ENCODE data around the gene SOX5.
"Not testable (repeated sequence)": the region's sequence is repeated elsewhere in the genome, so short reads cannot be mapped to it uniquely, and the experiment has no call there.

Gene SOX5

GRCh38 chr12:23533265-23533664 is 416.2 kb downstream of the SOX5 start:
- Histone ChIP-seq H3K9me3 (ENCODE audit: control insufficient read depth, low read length) (no peaks in the 10 kb centered on the region), H3K27me3 (replicated peaks; ENCODE audit: control insufficient read depth, insufficient read depth, low read length, poor library complexity, severe bottlenecking) (no peaks in the 10 kb centered on the region), H3K36me3 (ENCODE audit: control insufficient read depth, insufficient read depth, low read length) (no peaks in the 10 kb centered on the region), H3K27ac (ENCODE audit: insufficient read depth, low read length, poor library complexity, severe bottlenecking) (no peak overlapping the region), H3K4me1 (ENCODE audit: control insufficient read depth, insufficient read depth, low read length, poor library complexity, severe bottlenecking) (no peaks in the 10 kb centered on the region), H3K4me3 (ENCODE audit: insufficient read depth, low read depth, low read length, poor library complexity, severe bottlenecking) (no peak overlapping the region)
- DNase-seq = no peak

- Histone ChIP-seq H3K4me1 (ENCODE audit: control insufficient read depth, insufficient read depth, low read length, poor library complexity, severe bottlenecking) (no peaks in the 10 kb centered on the region), H3K27me3 (replicated peaks; ENCODE audit: control insufficient read depth, insufficient read depth, low read length, poor library complexity, severe bottlenecking) (no peaks in the 10 kb centered on the region), H3K27ac (ENCODE audit: insufficient read depth, low read length, poor library complexity, severe bottlenecking) (no peak overlapping the region), H3K4me3 (ENCODE audit: insufficient read depth, low read depth, low read length, poor library complexity, severe bottlenecking) (no peak overlapping the region), H3K9me3 (ENCODE audit: control insufficient read depth, low read length) (no peaks in the 10 kb centered on the region), H3K36me3 (ENCODE audit: control insufficient read depth, insufficient read depth, low read length) (no peaks in the 10 kb centered on the region)
- DNase-seq = no peak
Observed at GRCh38 chr12:23528316-23528715, 421.2 kb downstream of the SOX5 start.

GRCh38 chr12:23525450-23526072 is 423.9 kb downstream of the SOX5 start:
- H3K36me3 ChIP-seq (ENCODE audit: control insufficient read depth, insufficient read depth, low read length) = no peaks in the 10 kb centered on the region
- H3K4me3 ChIP-seq (ENCODE audit: insufficient read depth, low read depth, low read length, poor library complexity, severe bottlenecking) = no peak overlapping the region
- H3K9me3 ChIP-seq (ENCODE audit: control insufficient read depth, low read length) = no peaks in the 10 kb centered on the region
- no peak for DNase-seq
- no peaks in the 10 kb centered on the region for H3K27me3 ChIP-seq (replicated peaks; ENCODE audit: control insufficient read depth, insufficient read depth, low read length, poor library complexity, severe bottlenecking)
- no peak overlapping the region for H3K27ac ChIP-seq (ENCODE audit: insufficient read depth, low read length, poor library complexity, severe bottlenecking)
- H3K4me1 ChIP-seq (ENCODE audit: control insufficient read depth, insufficient read depth, low read length, poor library complexity, severe bottlenecking) = no peaks in the 10 kb centered on the region

- Histone ChIP-seq H3K9me3 (ENCODE audit: control insufficient read depth, low read length) (no peaks in the 10 kb centered on the region), H3K36me3 (ENCODE audit: control insufficient read depth, insufficient read depth, low read length) (no peaks in the 10 kb centered on the region), H3K4me1 (ENCODE audit: control insufficient read depth, insufficient read depth, low read length, poor library complexity, severe bottlenecking) (no peaks in the 10 kb centered on the region), H3K27ac (ENCODE audit: insufficient read depth, low read length, poor library complexity, severe bottlenecking) (no peak overlapping the region), H3K27me3 (replicated peaks; ENCODE audit: control insufficient read depth, insufficient read depth, low read length, poor library complexity, severe bottlenecking) (no peaks in the 10 kb centered on the region), H3K4me3 (ENCODE audit: insufficient read depth, low read depth, low read length, poor library complexity, severe bottlenecking) (no peak overlapping the region)
- no peak for DNase-seq
Observed at GRCh38 chr12:23523339-23523738, 426.1 kb downstream of the SOX5 start.

GRCh38 chr12:23519444-23519843 is 430.0 kb downstream of the SOX5 start:
- not testable (repeated sequence) for H3K27ac ChIP-seq (ENCODE audit: insufficient read depth, low read length, poor library complexity, severe bottlenecking); DNase-seq

GRCh38 chr12:23515785-23516184 is 433.7 kb downstream of the SOX5 start:
- not testable (repeated sequence) for DNase-seq; H3K36me3 ChIP-seq (ENCODE audit: control insufficient read depth, insufficient read depth, low read length); H3K4me3 ChIP-seq (ENCODE audit: insufficient read depth, low read depth, low read length, poor library complexity, severe bottlenecking); H3K9me3 ChIP-seq (ENCODE audit: control insufficient read depth, low read length); H3K27ac ChIP-seq (ENCODE audit: insufficient read depth, low read length, poor library complexity, severe bottlenecking); H3K27me3 ChIP-seq (replicated peaks; ENCODE audit: control insufficient read depth, insufficient read depth, low read length, poor library complexity, severe bottlenecking); H3K4me1 ChIP-seq (ENCODE audit: control insufficient read depth, insufficient read depth, low read length, poor library complexity, severe bottlenecking)

More at GRCh38 chr12:23519444-23519843, 430.0 kb downstream of the SOX5 start:
- not testable (repeated sequence) for H3K27me3 ChIP-seq (replicated peaks; ENCODE audit: control insufficient read depth, insufficient read depth, low read length, poor library complexity, severe bottlenecking); H3K9me3 ChIP-seq (ENCODE audit: control insufficient read depth, low read length); H3K4me3 ChIP-seq (ENCODE audit: insufficient read depth, low read depth, low read length, poor library complexity, severe bottlenecking); H3K36me3 ChIP-seq (ENCODE audit: control insufficient read depth, insufficient read depth, low read length); H3K4me1 ChIP-seq (ENCODE audit: control insufficient read depth, insufficient read depth, low read length, poor library complexity, severe bottlenecking)

GRCh38 chr12:23510484-23510883 is 439.0 kb downstream of the SOX5 start:
- H3K4me3 ChIP-seq (ENCODE audit: insufficient read depth, low read depth, low read length, poor library complexity, severe bottlenecking) = no peak overlapping the region
- no peak overlapping the region for H3K27ac ChIP-seq (ENCODE audit: insufficient read depth, low read length, poor library complexity, severe bottlenecking)
- H3K9me3 ChIP-seq (ENCODE audit: control insufficient read depth, low read length) = no peaks in the 10 kb centered on the region
- DNase-seq = no peak
- no peaks in the 10 kb centered on the region for H3K27me3 ChIP-seq (replicated peaks; ENCODE audit: control insufficient read depth, insufficient read depth, low read length, poor library complexity, severe bottlenecking)
- H3K36me3 ChIP-seq (ENCODE audit: control insufficient read depth, insufficient read depth, low read length) = no peaks in the 10 kb centered on the region
- no peaks in the 10 kb centered on the region for H3K4me1 ChIP-seq (ENCODE audit: control insufficient read depth, insufficient read depth, low read length, poor library complexity, severe bottlenecking)

GRCh38 chr12:23509832-23510231 is 439.6 kb downstream of the SOX5 start:
- not testable (repeated sequence) for H3K4me1 ChIP-seq (ENCODE audit: control insufficient read depth, insufficient read depth, low read length, poor library complexity, severe bottlenecking); H3K36me3 ChIP-seq (ENCODE audit: control insufficient read depth, insufficient read depth, low read length); H3K4me3 ChIP-seq (ENCODE audit: insufficient read depth, low read depth, low read length, poor library complexity, severe bottlenecking); DNase-seq; H3K9me3 ChIP-seq (ENCODE audit: control insufficient read depth, low read length); H3K27ac ChIP-seq (ENCODE audit: insufficient read depth, low read length, poor library complexity, severe bottlenecking); H3K27me3 ChIP-seq (replicated peaks; ENCODE audit: control insufficient read depth, insufficient read depth, low read length, poor library complexity, severe bottlenecking)

- H3K27me3 ChIP-seq (replicated peaks; ENCODE audit: control insufficient read depth, insufficient read depth, low read length, poor library complexity, severe bottlenecking); H3K4me3 ChIP-seq (ENCODE audit: insufficient read depth, low read depth, low read length, poor library complexity, severe bottlenecking); H3K36me3 ChIP-seq (ENCODE audit: control insufficient read depth, insufficient read depth, low read length); H3K4me1 ChIP-seq (ENCODE audit: control insufficient read depth, insufficient read depth, low read length, poor library complexity, severe bottlenecking); H3K27ac ChIP-seq (ENCODE audit: insufficient read depth, low read length, poor library complexity, severe bottlenecking); DNase-seq; H3K9me3 ChIP-seq (ENCODE audit: control insufficient read depth, low read length): not testable (repeated sequence)
Observed at GRCh38 chr12:23507785-23508184, 441.7 kb downstream of the SOX5 start.

GRCh38 chr12:23505736-23506135 is 443.7 kb downstream of the SOX5 start:
- H3K36me3 ChIP-seq (ENCODE audit: control insufficient read depth, insufficient read depth, low read length); DNase-seq; H3K27me3 ChIP-seq (replicated peaks; ENCODE audit: control insufficient read depth, insufficient read depth, low read length, poor library complexity, severe bottlenecking); H3K9me3 ChIP-seq (ENCODE audit: control insufficient read depth, low read length); H3K4me1 ChIP-seq (ENCODE audit: control insufficient read depth, insufficient read depth, low read length, poor library complexity, severe bottlenecking); H3K4me3 ChIP-seq (ENCODE audit: insufficient read depth, low read depth, low read length, poor library complexity, severe bottlenecking); H3K27ac ChIP-seq (ENCODE audit: insufficient read depth, low read length, poor library complexity, severe bottlenecking): not testable (repeated sequence)
